GM23338 (cell line): Measurements from ENCODE around the gene UBASH3B. TPM values are rescaled to one million over a fixed set of nuclear protein-coding genes. Genes with fewer than 3 reads are reported as not detected.

Source experiments
- ATAC-seq: fragments of 200-7000 bp; cut with Tn5 transposase; 3 replicates; pipeline ENCODE4 v1.9.1; 2020
- DNase-seq: peaks from one replicate; pipeline ENCODE4 v3.0.0-alpha.2; 2015; ENCODE audit warnings: low spot score
- H2AFZ ChIP-seq: fragments of 200-600 bp; sonication (generic); 2 replicates; pipeline ENCODE4 v1.8.0; 2016; ENCODE audit warnings: antibody characterized with exemption, mild to moderate bottlenecking, moderate library complexity
- H3F3A ChIP-seq: fragments of 200-600 bp; sonication (generic); replicated peaks from 2 replicates; pipeline ENCODE4 v1.8.0; 2017; ENCODE audit warnings: antibody characterized with exemption, mixed run types, low read depth
- H3K27ac ChIP-seq: fragments of 200-600 bp; sonication (generic); 2 replicates; pipeline ENCODE4 v1.6.1; 2016; ENCODE audit warnings: low read depth
- H3K27me3 ChIP-seq: fragments of 200-600 bp; sonication (generic); 2 replicates; pipeline ENCODE4 v1.8.0; 2016; ENCODE audit warnings: mild to moderate bottlenecking, mixed run types, moderate library complexity; ENCODE audit not compliant: insufficient read depth
- H3K36me3 ChIP-seq: fragments of 200-600 bp; sonication (generic); 2 replicates; pipeline ENCODE4 v1.8.0; 2016; ENCODE audit warnings: mild to moderate bottlenecking; ENCODE audit not compliant: insufficient read depth
- H3K4me1 ChIP-seq: fragments of 200-600 bp; sonication (generic); 2 replicates; pipeline ENCODE4 v1.8.0; 2016; ENCODE audit warnings: mild to moderate bottlenecking, moderate library complexity; ENCODE audit not compliant: insufficient read depth
- H3K4me2 ChIP-seq: fragments of 200-600 bp; sonication (generic); 2 replicates; pipeline ENCODE4 v1.7.1; 2017; ENCODE audit warnings: mixed run types
- H3K4me3 ChIP-seq: fragments of 200-600 bp; sonication (generic); 2 replicates; pipeline ENCODE4 v1.6.1; 2016; ENCODE audit warnings: mixed run types
- H3K79me2 ChIP-seq: fragments of 200-600 bp; sonication (generic); replicated peaks from 2 replicates; pipeline ENCODE4 v1.8.0; 2017; ENCODE audit warnings: mild to moderate bottlenecking; ENCODE audit not compliant: insufficient read depth
- H3K9me2 ChIP-seq: fragments of 200-600 bp; sonication (generic); 2 replicates; pipeline ENCODE4 v1.8.0; 2017; ENCODE audit not compliant: insufficient read depth
- H4K20me1 ChIP-seq: fragments of 200-600 bp; sonication (generic); replicated peaks from 2 replicates; pipeline ENCODE4 v1.8.0; 2017; ENCODE audit warnings: mild to moderate bottlenecking; ENCODE audit not compliant: insufficient read depth
- H3K27ac Mint-ChIP-seq: 2 replicates; pipeline ENCODE4 v1.8.0; 2020; ENCODE audit warnings: inconsistent platforms, mild to moderate bottlenecking, moderate library complexity, mixed read lengths
- H3K27me3 Mint-ChIP-seq: 3 replicates; pipeline ENCODE4 v1.8.0; 2022; ENCODE audit warnings: low read depth, mild to moderate bottlenecking, moderate library complexity, mixed read lengths, inconsistent platforms; ENCODE audit not compliant: insufficient read depth, poor library complexity
- H3K36me3 Mint-ChIP-seq: 3 replicates; pipeline ENCODE4 v1.8.0; 2021; ENCODE audit warnings: low read depth, mild to moderate bottlenecking, inconsistent platforms, moderate library complexity, mixed read lengths
- H3K4me1 Mint-ChIP-seq: 3 replicates; pipeline ENCODE4 v1.8.0; 2020; ENCODE audit warnings: mild to moderate bottlenecking, inconsistent platforms, mixed read lengths
- H3K4me3 Mint-ChIP-seq: 3 replicates; pipeline ENCODE4 v1.8.0; 2021; ENCODE audit warnings: moderate library complexity, mild to moderate bottlenecking, inconsistent platforms, mixed read lengths
- H3K9me3 Mint-ChIP-seq: 3 replicates; pipeline ENCODE4 v1.8.0; 2020; ENCODE audit warnings: moderate library complexity, mild to moderate bottlenecking, inconsistent platforms, mixed read lengths
- CREB1 ChIP-seq: fragments of 250-450 bp; sonication (Bioruptor Pico); IDR thresholded peaks from 2 replicates; pipeline ENCODE4 v1.5.0; 2020; ENCODE audit warnings: low read depth, mild to moderate bottlenecking, moderate library complexity
- EZH2 ChIP-seq: fragments of 200-600 bp; sonication (generic); IDR thresholded peaks from one replicate; pipeline ENCODE4 v1.8.0; 2017; ENCODE audit warnings: antibody characterized with exemption, mild to moderate bottlenecking, low read depth; ENCODE audit not compliant: unreplicated experiment
- EZH2phosphoT487 ChIP-seq: fragments of 200-600 bp; sonication (generic); IDR thresholded peaks from one replicate; pipeline ENCODE4 v1.8.1; 2018; ENCODE audit warnings: antibody characterized with exemption; ENCODE audit not compliant: unreplicated experiment
- JUNB ChIP-seq: IDR thresholded peaks from one replicate; pipeline ENCODE4 v1.6.1; 2016; ENCODE audit warnings: antibody characterized with exemption; ENCODE audit not compliant: unreplicated experiment
- NANOG ChIP-seq: IDR thresholded peaks from 2 replicates; pipeline ENCODE4 v1.6.1; 2016; ENCODE audit warnings: antibody characterized with exemption, borderline replicate concordance
- STAT1 ChIP-seq: IDR thresholded peaks from one replicate; pipeline ENCODE4 v1.6.1; 2016; ENCODE audit warnings: antibody characterized with exemption; ENCODE audit not compliant: unreplicated experiment
- ZNF331 ChIP-seq: fragments of 250-450 bp; sonication (Bioruptor Pico); IDR thresholded peaks from 2 replicates; pipeline ENCODE4 v1.5.0; 2020; ENCODE audit warnings: low read depth, mild to moderate bottlenecking, moderate library complexity
- polyA plus RNA-seq: library from polyadenylated mRNA; unstranded; fragments of >200 nt; fragmentation: Nextera tagmentation; extraction: Ambion mirVana; gene quantifications from 2 replicates; pipeline ENCODE4 v1.2.1, GENCODE V29; 2016
- total RNA-seq: library from RNA; depleted of rRNA; stranded (reverse); fragments of >200 nt; shearing (Covaris generic); gene quantifications from 2 replicates; pipeline ENCODE4 v1.2.3, GENCODE V29; 2014
- TF ChIP-seq, protein P1 (sequence below): IDR thresholded peaks from one replicate; pipeline ENCODE4 v1.6.1; 2018; ENCODE audit warnings: antibody characterized with exemption; ENCODE audit not compliant: unreplicated experiment
- TF ChIP-seq, protein P2 (sequence below): fragments of 250-450 bp; sonication (Bioruptor Pico); IDR thresholded peaks from 2 replicates; pipeline ENCODE4 v1.5.0; 2020; ENCODE audit warnings: mild to moderate bottlenecking, moderate library complexity

The UBASH3B gene
- total and polyA plus RNA-seq, 2 experiments from 2014 or later, result 2.1 to 12.0 TPM

GRCh38 chr11:122832721-122833470, 177.4 kb downstream of the UBASH3B start (continued):
- TF ChIP-seq, protein P1, sequence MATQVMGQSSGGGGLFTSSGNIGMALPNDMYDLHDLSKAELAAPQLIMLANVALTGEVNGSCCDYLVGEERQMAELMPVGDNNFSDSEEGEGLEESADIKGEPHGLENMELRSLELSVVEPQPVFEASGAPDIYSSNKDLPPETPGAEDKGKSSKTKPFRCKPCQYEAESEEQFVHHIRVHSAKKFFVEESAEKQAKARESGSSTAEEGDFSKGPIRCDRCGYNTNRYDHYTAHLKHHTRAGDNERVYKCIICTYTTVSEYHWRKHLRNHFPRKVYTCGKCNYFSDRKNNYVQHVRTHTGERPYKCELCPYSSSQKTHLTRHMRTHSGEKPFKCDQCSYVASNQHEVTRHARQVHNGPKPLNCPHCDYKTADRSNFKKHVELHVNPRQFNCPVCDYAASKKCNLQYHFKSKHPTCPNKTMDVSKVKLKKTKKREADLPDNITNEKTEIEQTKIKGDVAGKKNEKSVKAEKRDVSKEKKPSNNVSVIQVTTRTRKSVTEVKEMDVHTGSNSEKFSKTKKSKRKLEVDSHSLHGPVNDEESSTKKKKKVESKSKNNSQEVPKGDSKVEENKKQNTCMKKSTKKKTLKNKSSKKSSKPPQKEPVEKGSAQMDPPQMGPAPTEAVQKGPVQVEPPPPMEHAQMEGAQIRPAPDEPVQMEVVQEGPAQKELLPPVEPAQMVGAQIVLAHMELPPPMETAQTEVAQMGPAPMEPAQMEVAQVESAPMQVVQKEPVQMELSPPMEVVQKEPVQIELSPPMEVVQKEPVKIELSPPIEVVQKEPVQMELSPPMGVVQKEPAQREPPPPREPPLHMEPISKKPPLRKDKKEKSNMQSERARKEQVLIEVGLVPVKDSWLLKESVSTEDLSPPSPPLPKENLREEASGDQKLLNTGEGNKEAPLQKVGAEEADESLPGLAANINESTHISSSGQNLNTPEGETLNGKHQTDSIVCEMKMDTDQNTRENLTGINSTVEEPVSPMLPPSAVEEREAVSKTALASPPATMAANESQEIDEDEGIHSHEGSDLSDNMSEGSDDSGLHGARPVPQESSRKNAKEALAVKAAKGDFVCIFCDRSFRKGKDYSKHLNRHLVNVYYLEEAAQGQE, result no peak
- TF ChIP-seq EZH2, result no peak

- H3K27ac ChIP-seq, result no peak overlapping the region
- Mint-ChIP-seq H3K4me1 (peaks cover 21% of the 10 kb centered on the region), H3K9me3 (peaks cover 6% of the 10 kb centered on the region; the same call in 2 of the 3 replicates), H3K27me3 (peaks cover 8% of the 10 kb centered on the region), H3K27ac (no peak overlapping the region), H3K36me3 (peaks cover 6% of the 10 kb centered on the region; the same call in 2 of the 3 replicates), H3K4me3 (no peak overlapping the region)
- peaks cover 16% of the 10 kb centered on the region for H3K4me1 ChIP-seq
- no peaks in the 10 kb centered on the region for H3K27me3 ChIP-seq
- no peaks in the 10 kb centered on the region for H4K20me1 ChIP-seq
- no peaks in the 10 kb centered on the region for H3K79me2 ChIP-seq
- 0 out of 2 replicates have a peak overlapping the region, but pooled peaks have one; percentile 14 for H2AFZ ChIP-seq
- H3K36me3 ChIP-seq, result no peaks in the 10 kb centered on the region
- no peaks in the 10 kb centered on the region for H3F3A ChIP-seq
- H3K4me3 ChIP-seq, result no peak overlapping the region
- peaks cover 4% of the 10 kb centered on the region for H3K9me2 ChIP-seq
- ATAC-seq (no peak), DNase-seq (no peak)
- H3K4me2 ChIP-seq, result no peak overlapping the region
- TF ChIP-seq, protein P1, result no peak
- no peak for TF ChIP-seq ZNF331 (CRISPR knock-in tag)
- TF ChIP-seq, protein P2, sequence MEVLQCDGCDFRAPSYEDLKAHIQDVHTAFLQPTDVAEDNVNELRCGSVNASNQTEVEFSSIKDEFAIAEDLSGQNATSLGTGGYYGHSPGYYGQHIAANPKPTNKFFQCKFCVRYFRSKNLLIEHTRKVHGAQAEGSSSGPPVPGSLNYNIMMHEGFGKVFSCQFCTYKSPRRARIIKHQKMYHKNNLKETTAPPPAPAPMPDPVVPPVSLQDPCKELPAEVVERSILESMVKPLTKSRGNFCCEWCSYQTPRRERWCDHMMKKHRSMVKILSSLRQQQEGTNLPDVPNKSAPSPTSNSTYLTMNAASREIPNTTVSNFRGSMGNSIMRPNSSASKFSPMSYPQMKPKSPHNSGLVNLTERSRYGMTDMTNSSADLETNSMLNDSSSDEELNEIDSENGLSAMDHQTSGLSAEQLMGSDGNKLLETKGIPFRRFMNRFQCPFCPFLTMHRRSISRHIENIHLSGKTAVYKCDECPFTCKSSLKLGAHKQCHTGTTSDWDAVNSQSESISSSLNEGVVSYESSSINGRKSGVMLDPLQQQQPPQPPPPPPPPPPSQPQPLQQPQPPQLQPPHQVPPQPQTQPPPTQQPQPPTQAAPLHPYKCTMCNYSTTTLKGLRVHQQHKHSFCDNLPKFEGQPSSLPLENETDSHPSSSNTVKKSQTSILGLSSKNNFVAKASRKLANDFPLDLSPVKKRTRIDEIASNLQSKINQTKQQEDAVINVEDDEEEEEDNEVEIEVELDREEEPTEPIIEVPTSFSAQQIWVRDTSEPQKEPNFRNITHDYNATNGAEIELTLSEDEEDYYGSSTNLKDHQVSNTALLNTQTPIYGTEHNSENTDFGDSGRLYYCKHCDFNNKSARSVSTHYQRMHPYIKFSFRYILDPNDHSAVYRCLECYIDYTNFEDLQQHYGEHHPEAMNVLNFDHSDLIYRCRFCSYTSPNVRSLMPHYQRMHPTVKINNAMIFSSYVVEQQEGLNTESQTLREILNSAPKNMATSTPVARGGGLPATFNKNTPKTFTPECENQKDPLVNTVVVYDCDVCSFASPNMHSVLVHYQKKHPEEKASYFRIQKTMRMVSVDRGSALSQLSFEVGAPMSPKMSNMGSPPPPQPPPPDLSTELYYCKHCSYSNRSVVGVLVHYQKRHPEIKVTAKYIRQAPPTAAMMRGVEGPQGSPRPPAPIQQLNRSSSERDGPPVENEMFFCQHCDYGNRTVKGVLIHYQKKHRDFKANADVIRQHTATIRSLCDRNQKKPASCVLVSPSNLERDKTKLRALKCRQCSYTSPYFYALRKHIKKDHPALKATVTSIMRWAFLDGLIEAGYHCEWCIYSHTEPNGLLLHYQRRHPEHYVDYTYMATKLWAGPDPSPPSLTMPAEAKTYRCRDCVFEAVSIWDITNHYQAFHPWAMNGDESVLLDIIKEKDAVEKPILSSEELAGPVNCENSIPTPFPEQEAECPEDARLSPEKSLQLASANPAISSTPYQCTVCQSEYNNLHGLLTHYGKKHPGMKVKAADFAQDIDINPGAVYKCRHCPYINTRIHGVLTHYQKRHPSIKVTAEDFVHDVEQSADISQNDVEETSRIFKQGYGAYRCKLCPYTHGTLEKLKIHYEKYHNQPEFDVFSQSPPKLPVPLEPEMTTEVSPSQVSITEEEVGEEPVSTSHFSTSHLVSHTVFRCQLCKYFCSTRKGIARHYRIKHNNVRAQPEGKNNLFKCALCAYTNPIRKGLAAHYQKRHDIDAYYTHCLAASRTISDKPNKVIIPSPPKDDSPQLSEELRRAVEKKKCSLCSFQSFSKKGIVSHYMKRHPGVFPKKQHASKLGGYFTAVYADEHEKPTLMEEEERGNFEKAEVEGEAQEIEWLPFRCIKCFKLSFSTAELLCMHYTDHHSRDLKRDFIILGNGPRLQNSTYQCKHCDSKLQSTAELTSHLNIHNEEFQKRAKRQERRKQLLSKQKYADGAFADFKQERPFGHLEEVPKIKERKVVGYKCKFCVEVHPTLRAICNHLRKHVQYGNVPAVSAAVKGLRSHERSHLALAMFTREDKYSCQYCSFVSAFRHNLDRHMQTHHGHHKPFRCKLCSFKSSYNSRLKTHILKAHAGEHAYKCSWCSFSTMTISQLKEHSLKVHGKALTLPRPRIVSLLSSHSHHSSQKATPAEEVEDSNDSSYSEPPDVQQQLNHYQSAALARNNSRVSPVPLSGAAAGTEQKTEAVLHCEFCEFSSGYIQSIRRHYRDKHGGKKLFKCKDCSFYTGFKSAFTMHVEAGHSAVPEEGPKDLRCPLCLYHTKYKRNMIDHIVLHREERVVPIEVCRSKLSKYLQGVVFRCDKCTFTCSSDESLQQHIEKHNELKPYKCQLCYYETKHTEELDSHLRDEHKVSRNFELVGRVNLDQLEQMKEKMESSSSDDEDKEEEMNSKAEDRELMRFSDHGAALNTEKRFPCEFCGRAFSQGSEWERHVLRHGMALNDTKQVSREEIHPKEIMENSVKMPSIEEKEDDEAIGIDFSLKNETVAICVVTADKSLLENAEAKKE (CRISPR knock-in tag), result no peak
- no peak for TF ChIP-seq EZH2phosphoT487
- TF ChIP-seq EZH2, result no peak
- TF ChIP-seq NANOG, result no peak
- no peak for TF ChIP-seq CREB1 (CRISPR knock-in tag)
- TF ChIP-seq JUNB, result no peak
- TF ChIP-seq STAT1, result no peak
Measured at GRCh38 chr11:122833846-122834464, 178.4 kb downstream of the UBASH3B start.
